ENCODE measurements around the gene ATP6V1E1.

GRCh38 chr22:17672417-17672991 is 44.0 kb upstream of the ATP6V1E1 start:
- TF ChIP-seq CTCF (IDR thresholded peaks at IDR 0.05) (no peak), POLR2A (IDR thresholded peaks at IDR 0.05) (no peak), EP300 (IDR thresholded peaks at IDR 0.05) (no peak), POLR2AphosphoS5 (IDR thresholded peaks at IDR 0.05) (no peak)
